IMR-90 (cell line): ENCODE data around the gene ELFN2. TPM values are rescaled to one million over a fixed set of nuclear protein-coding genes. Genes with fewer than 3 reads are reported as not detected.

Experiments used
- ATAC-seq: fragments of 200-7000 bp; cut with Tn5 transposase; 2 replicates; pipeline ENCODE4 v1.9.1; 2020; ENCODE audit warnings: low read depth, mild to moderate bottlenecking, moderate library complexity
- BruUV-seq: library from RNA; stranded (reverse); fragments of 400-500 nt; replicated peaks from 2 replicates; lab custom pipeline; 2021; lab: Mats Ljungman, UMichigan
- CTCF ChIA-PET: fragments of 300-600 bp; formaldehyde crosslinking; extraction: SDS; loops from one replicate; lab custom pipeline; 2021; ENCODE audit warnings: antibody characterized with exemption; lab: Yijun Ruan, JAX
- POLR2A ChIA-PET: fragments of 300-600 bp; sonication (Branson Sonifier 250); formaldehyde crosslinking; loops from one replicate; lab custom pipeline; 2022; ENCODE audit warnings: antibody characterized with exemption; ENCODE audit not compliant: unreplicated experiment; lab: Charles Lee
- DNase-seq: peaks from one replicate; pipeline ENCODE4 v3.0.0; 2013
- H2AFZ ChIP-seq: replicated peaks from 2 replicates; pipeline ENCODE3; 2013; ENCODE audit warnings: low read length, mild to moderate bottlenecking; ENCODE audit not compliant: poor library complexity
- H2AK5ac ChIP-seq: 2 replicates; pipeline ENCODE4 v1.6.1; 2013; ENCODE audit warnings: low read depth, low read length, inconsistent platforms
- H2AK9ac ChIP-seq: replicated peaks from 2 replicates; pipeline ENCODE3; 2013; ENCODE audit warnings: mild to moderate bottlenecking, low read depth, low read length, moderate library complexity; ENCODE audit not compliant: poor library complexity
- H2BK120ac ChIP-seq: 2 replicates; pipeline ENCODE4 v1.6.1; 2013; ENCODE audit warnings: low read depth, low read length, inconsistent platforms
- H2BK15ac ChIP-seq: 3 replicates; pipeline ENCODE4 v1.6.1; 2013; ENCODE audit warnings: low read depth, low read length, inconsistent platforms
- H2BK20ac ChIP-seq: 2 replicates; pipeline ENCODE4 v1.6.1; 2013; ENCODE audit warnings: low read depth, mild to moderate bottlenecking, inconsistent platforms, low read length, moderate library complexity
- H2BK5ac ChIP-seq: 2 replicates; pipeline ENCODE4 v1.6.1; 2013; ENCODE audit warnings: mild to moderate bottlenecking, low read depth, low read length, inconsistent platforms; ENCODE audit not compliant: poor library complexity, severe bottlenecking
- H3K14ac ChIP-seq: replicated peaks from 2 replicates; pipeline ENCODE4 v1.6.1; 2013; ENCODE audit warnings: low read depth, low read length, inconsistent platforms
- H3K18ac ChIP-seq: 2 replicates; pipeline ENCODE4 v1.6.1; 2013; ENCODE audit warnings: low read depth, low read length, control low read depth
- H3K23ac ChIP-seq: 2 replicates; pipeline ENCODE4 v1.6.1; 2013; ENCODE audit warnings: low read depth, low read length, inconsistent platforms
- H3K27ac ChIP-seq: 2 replicates; pipeline ENCODE4 v1.5.1; 2013; ENCODE audit warnings: mild to moderate bottlenecking, control low read depth, low read length; ENCODE audit not compliant: insufficient read depth
- H3K27me3 ChIP-seq: 2 replicates; pipeline ENCODE4 v1.6.1; 2013; ENCODE audit warnings: low read length; ENCODE audit not compliant: control insufficient read depth, insufficient read depth
- H3K36me3 ChIP-seq: 2 replicates; pipeline ENCODE4 v1.6.1; 2013; ENCODE audit warnings: low read length, mixed read lengths; ENCODE audit not compliant: control insufficient read depth, insufficient read depth
- H3K4ac ChIP-seq: 2 replicates; pipeline ENCODE4 v1.6.1; 2013; ENCODE audit warnings: low read depth, low read length, inconsistent platforms
- H3K4me1 ChIP-seq: 2 replicates; pipeline ENCODE4 v1.6.1; 2013; ENCODE audit warnings: low read length, mixed read lengths; ENCODE audit not compliant: control insufficient read depth, insufficient read depth
- H3K4me2 ChIP-seq: 2 replicates; pipeline ENCODE4 v1.6.1; 2013; ENCODE audit warnings: low read depth, mild to moderate bottlenecking, control low read depth, low read length, moderate library complexity
- H3K4me3 ChIP-seq: 2 replicates; pipeline ENCODE4 v1.5.1; 2013; ENCODE audit warnings: low read depth, mild to moderate bottlenecking, control low read depth, low read length, moderate library complexity; ENCODE audit not compliant: insufficient read depth
- H3K56ac ChIP-seq: 2 replicates; pipeline ENCODE4 v1.6.1; 2013; ENCODE audit warnings: low read length, inconsistent platforms; ENCODE audit not compliant: insufficient read depth; ENCODE audit errors: extremely low read depth
- H3K79me1 ChIP-seq, 2 experiments: 2 replicates each; pipeline ENCODE4 v1.6.1; 2013; ENCODE audit warnings: low read length in 2 of 2, inconsistent platforms in 1 of 2, low read depth in 1 of 2
- H3K9ac ChIP-seq: 2 replicates; pipeline ENCODE4 v1.6.1; 2013; ENCODE audit warnings: low read depth, low read length, control low read depth
- H3K9me1 ChIP-seq: 2 replicates; pipeline ENCODE4 v1.6.1; 2013; ENCODE audit warnings: low read length, inconsistent platforms; ENCODE audit not compliant: insufficient read depth
- H3K9me3 ChIP-seq: 2 replicates; pipeline ENCODE4 v1.6.1; 2013; ENCODE audit warnings: low read length; ENCODE audit not compliant: control insufficient read depth, insufficient read depth
- H4K20me1 ChIP-seq: 2 replicates; pipeline ENCODE4 v1.6.1; 2013; ENCODE audit warnings: low read length, inconsistent platforms; ENCODE audit not compliant: insufficient read depth
- H4K5ac ChIP-seq: 2 replicates; pipeline ENCODE4 v1.6.1; 2013; ENCODE audit warnings: mild to moderate bottlenecking, low read depth, low read length, control low read depth
- H4K8ac ChIP-seq, 2 experiments: 2 replicates each; pipeline ENCODE4 v1.6.1; 2013; ENCODE audit warnings: low read depth in 2 of 2, low read length in 2 of 2, control low read depth in 1 of 2, inconsistent platforms in 1 of 2
- H4K91ac ChIP-seq: 2 replicates; pipeline ENCODE4 v1.6.1; 2013; ENCODE audit warnings: low read depth, low read length, inconsistent platforms; ENCODE audit not compliant: insufficient read depth
- BHLHE40 ChIP-seq: fragments of 150-350 bp; IDR thresholded peaks from 2 replicates; pipeline ENCODE4 v1.6.1; 2016; ENCODE audit warnings: mild to moderate bottlenecking, low read depth, low read length
- CEBPB ChIP-seq: IDR thresholded peaks from 2 replicates; pipeline ENCODE4 v1.6.1; 2012; ENCODE audit warnings: low read depth, low read length, improper control_type of control experiment
- CHD1 ChIP-seq: IDR thresholded peaks from 2 replicates; pipeline ENCODE4 v1.6.1; 2012; ENCODE audit warnings: low read depth, low read length, improper control_type of control experiment
- CTCF ChIP-seq: conservative IDR thresholded peaks from 2 replicates; pipeline ENCODE4 v1.5.1; 2012; ENCODE audit warnings: mild to moderate bottlenecking, low read depth, low read length, improper control_type of control experiment
- ELK1 ChIP-seq: fragments of 150-350 bp; IDR thresholded peaks from 2 replicates; pipeline ENCODE4 v1.6.1; 2016; ENCODE audit warnings: low read depth, mild to moderate bottlenecking, low read length, moderate library complexity, borderline replicate concordance
- FOS ChIP-seq: fragments of 150-350 bp; IDR thresholded peaks from 2 replicates; pipeline ENCODE4 v1.6.1; 2016; ENCODE audit warnings: low read depth, low read length
- MAZ ChIP-seq: IDR thresholded peaks from 2 replicates; pipeline ENCODE4 v1.6.1; 2012; ENCODE audit warnings: low read depth, mild to moderate bottlenecking, low read length, improper control_type of control experiment, moderate library complexity, borderline replicate concordance
- MXI1 ChIP-seq: IDR thresholded peaks from 2 replicates; pipeline ENCODE4 v1.6.1; 2012; ENCODE audit warnings: low read depth, mild to moderate bottlenecking, low read length, moderate library complexity, borderline replicate concordance
- POLR2A ChIP-seq: IDR thresholded peaks from 2 replicates; pipeline ENCODE4 v1.6.1; 2012; ENCODE audit warnings: mild to moderate bottlenecking, low read depth, low read length
- RAD21 ChIP-seq: IDR thresholded peaks from 2 replicates; pipeline ENCODE4 v1.6.1; 2012; ENCODE audit warnings: low read length, improper control_type of control experiment
- SMC3 ChIP-seq: fragments of 150-350 bp; IDR thresholded peaks from 2 replicates; pipeline ENCODE4 v1.6.1; 2016; ENCODE audit warnings: low read depth, mild to moderate bottlenecking, antibody characterized with exemption, low read length, moderate library complexity
- WGBS, 2 experiments: methylation state at CpG; one replicate each; pipeline versions ENCODE4 v1.1.5 to v1.1.7; 2013; ENCODE audit warnings: missing lambda C conversion rate in 2 of 2; ENCODE audit not compliant: insufficient read length in 1 of 2; ENCODE audit errors: extremely low coverage in 2 of 2; 5-methylcytosine and 5-hydroxymethylcytosine counted together
- dilution Hi-C: fragments of 300-500 bp; cut with HindIII; formaldehyde crosslinking; loops from one replicate; pipeline ENCODE4 v1.14.3; 2018; ENCODE audit warnings: low sequenced_read_pairs; ENCODE audit not compliant: unreplicated experiment
- in situ Hi-C: fragments of 300-500 bp; cut with MboI; formaldehyde crosslinking; loops from 3 replicates; pipeline ENCODE4 v1.14.3; 2019; ENCODE audit warnings: low sequenced_read_pairs, inconsistent platforms, mixed read lengths
- intact Hi-C: fragments of 100-400 bp; cut with micrococcal nuclease; formaldehyde crosslinking; loops from 2 replicates; pipeline ENCODE4 v1.10.0; 2022
- polyA plus RNA-seq, 3 experiments: library from polyadenylated mRNA; depleted of rRNA; stranded (reverse); fragments of >200 nt; gene quantifications; 2 replicates each; pipeline ENCODE4 v1.2.3, GENCODE V29; 2012; ENCODE audit warnings: low replicate concordance in 1 of 3
- total RNA-seq: library from RNA; depleted of rRNA; stranded (reverse); fragments of >200 nt; gene quantifications from 2 replicates; pipeline ENCODE4 v1.2.3, GENCODE V29; 2012

ELFN2 gene
- total and polyA plus RNA-seq, 2 of the 4 experiments (the other 2 are of a cell fraction): 0.72 to 5.0 TPM

- no peaks in the 10 kb centered on the region for H3K27me3 ChIP-seq
- no peak overlapping the region for H2AK5ac ChIP-seq
- H3K4me3 ChIP-seq: no peak overlapping the region
- ChIA-PET POLR2A (no interaction called here), CTCF (no interaction called here)
- H2AK9ac ChIP-seq: no peak overlapping the region
- H2AFZ ChIP-seq: no peak overlapping the region
- H4K91ac ChIP-seq: no peak overlapping the region
- ATAC-seq (no peak), DNase-seq (no peak)
- no peaks in the 10 kb centered on the region for H3K79me1 ChIP-seq
- 12% methylated on average over 6 of the region's 26 CpGs; no CpG with 5 or more reads in 1 of the 2 experiments for WGBS, 2 experiments
- H3K14ac ChIP-seq: no peak overlapping the region
- TF ChIP-seq POLR2A (no peak), RAD21 (no peak), FOS (no peak), CEBPB (no peak), ELK1 (no peak), CTCF (no peak), MAZ (no peak), BHLHE40 (no peak), MXI1 (no peak), CHD1 (no peak), SMC3 (no peak)
- intact Hi-C loops (no loop called here), in situ Hi-C loops (no loop called here), dilution Hi-C loops (no loop called here)
- H3K36me3 ChIP-seq: no peaks in the 10 kb centered on the region
- H3K23ac ChIP-seq: no peak overlapping the region
- no peak overlapping the region for H3K27ac ChIP-seq
- H2BK15ac ChIP-seq: no peak overlapping the region
- H3K4me1 ChIP-seq: peaks cover 2% of the 10 kb centered on the region; the same call in 1 of the 2 replicates
- H3K9me3 ChIP-seq: no peaks in the 10 kb centered on the region
- H3K4ac ChIP-seq: no peak overlapping the region
- no peak overlapping the region for H4K5ac ChIP-seq
- no peak overlapping the region for H3K4me2 ChIP-seq
- no peak overlapping the region for H4K8ac ChIP-seq
- no peak overlapping the region for H3K18ac ChIP-seq
- H2BK20ac ChIP-seq: no peak overlapping the region
- no peak overlapping the region for H3K56ac ChIP-seq
- H3K9me1 ChIP-seq: 0 out of 2 replicates have a peak, but pooled peaks cover 2% of the 10 kb centered on the region
- no peak overlapping the region for H3K9ac ChIP-seq
- BruUV-seq: no TSS peak
- H2BK120ac ChIP-seq: no peak overlapping the region
- 0 out of 2 replicates have a peak, but pooled peaks cover 8% of the 10 kb centered on the region for H4K20me1 ChIP-seq
- no peak overlapping the region for H2BK5ac ChIP-seq
Measured at GRCh38 chr22:37403267-37403960, 23.9 kb downstream of the ELFN2 start.
